Measurements from ENCODE around the gene ZNF92. TPM values are rescaled to one million over a fixed set of nuclear protein-coding genes. Genes with fewer than 3 reads are reported as not detected.

Gene ZNF92
- total RNA-seq, 1 experiment from 2014 or later = 32.4 TPM

GRCh38 chr7:65379318-65379717, 5.7 kb downstream of the ZNF92 start (continued):
- no peak for TF ChIP-seq ARID4B (CRISPR knock-in tag; IDR thresholded peaks at IDR 0.05; ENCODE audit: borderline replicate concordance)
- TF ChIP-seq ATF3 (CRISPR knock-in tag; conservative IDR thresholded peaks at IDR 0.05) = no peak
- no peak for TF ChIP-seq NR1H2 (CRISPR knock-in tag; IDR thresholded peaks at IDR 0.05)
- no peak for TF ChIP-seq ZBTB43 (CRISPR knock-in tag; IDR thresholded peaks at IDR 0.05)
- no peak for TF ChIP-seq FOXP4 (CRISPR knock-in tag; IDR thresholded peaks at IDR 0.05)
- no peak for TF ChIP-seq NFATC4 (CRISPR knock-in tag; IDR thresholded peaks at IDR 0.05)

GRCh38 chr7:65381742-65382141, 8.1 kb downstream of the ZNF92 start:
- POLR2A ChIA-PET = interaction anchor here (0.6 to 1.5 kb wide), 2 partner anchors 8 to 106 kb away, joined by 4 to 5 read pairs; partner anchors contain the start of gene ZNF92
- Mint-ChIP-seq H3K27ac (0 out of 2 replicates have a peak overlapping the region, but pooled peaks have one; percentile 33), H3K36me3 (peaks cover 31% of the 10 kb centered on the region), H3K4me1 (peaks cover 56% of the 10 kb centered on the region), H3K27me3 (ENCODE audit: low read depth) (no peaks in the 10 kb centered on the region), H3K9me3 (peaks cover 4% of the 10 kb centered on the region; the same call in 1 of the 2 replicates), H3K4me3 (peak overlapping the region; percentile 39)
- peak; percentile 67 for ATAC-seq
- DNase-seq (ENCODE audit: low spot score) = no peak
- TF ChIP-seq MLX (CRISPR knock-in tag; IDR thresholded peaks at IDR 0.05) (no peak), USF1 (CRISPR knock-in tag; IDR thresholded peaks at IDR 0.05) (no peak), ZNF532 (CRISPR knock-in tag; IDR thresholded peaks at IDR 0.05; ENCODE audit: borderline replicate concordance) (no peak)
- CTCF ChIA-PET = no interaction called here

Measured in WTC11 (cell line).